NCI-H1417 (cell line): ENCODE results near the gene CD99.
"Not testable (repeated sequence)": the region's sequence is repeated elsewhere in the genome, so short reads cannot be mapped to it uniquely, and the experiment has no call there.

ENCODE experiments used
- DNase-seq, 3 experiments: peaks; one replicate each; lab custom pipeline; 2025; lab: John Stamatoyannopoulos, UW

The CD99 gene

GRCh38 chrX:2690856-2691542 is at the start of gene CD99:
Gene CD99, plus strand, starts transcription at chrX:2691295. Its CDS starts 66 bp downstream, at chrX:2691361.
- no peak for DNase-seq

GRCh38 chrX:2642146-2642545 is 48.9 kb upstream of the CD99 start:
- DNase-seq: no peak

GRCh38 chrX:2642791-2643190 is 48.3 kb upstream of the CD99 start:
- no peak for DNase-seq

GRCh38 chrX:2643880-2644279 is 47.2 kb upstream of the CD99 start:
- DNase-seq: no peak

- DNase-seq: no peak
Measured at GRCh38 chrX:2645563-2645962, 45.5 kb upstream of the CD99 start.

GRCh38 chrX:2647627-2648026 is 43.5 kb upstream of the CD99 start:
- no peak for DNase-seq

- DNase-seq: no peak
Measured at GRCh38 chrX:2650037-2650436, 41.1 kb upstream of the CD99 start.

- no peak for DNase-seq
Measured at GRCh38 chrX:2650865-2651264, 40.2 kb upstream of the CD99 start.

GRCh38 chrX:2652106-2652505 is 39.0 kb upstream of the CD99 start:
- DNase-seq: no peak

- no peak for DNase-seq
Measured at GRCh38 chrX:2654436-2655340, 36.4 kb upstream of the CD99 start.

GRCh38 chrX:2656257-2656836 is 34.7 kb upstream of the CD99 start:
- DNase-seq: no peak

- DNase-seq: no peak
Measured at GRCh38 chrX:2657532-2658113, 33.5 kb upstream of the CD99 start.

- no peak for DNase-seq
Measured at GRCh38 chrX:2658585-2659292, 32.4 kb upstream of the CD99 start.

GRCh38 chrX:2662586-2662985 is 28.5 kb upstream of the CD99 start:
- DNase-seq: no peak

GRCh38 chrX:2664502-2664901 is 26.6 kb upstream of the CD99 start:
- no peak for DNase-seq

- DNase-seq: no peak
Measured at GRCh38 chrX:2665387-2666304, 25.4 kb upstream of the CD99 start.

- no peak for DNase-seq
Measured at GRCh38 chrX:2666491-2666890, 24.6 kb upstream of the CD99 start.

GRCh38 chrX:2670978-2671377 is 20.1 kb upstream of the CD99 start:
- DNase-seq: no peak

- DNase-seq: no peak
Measured at GRCh38 chrX:2672084-2672483, 19.0 kb upstream of the CD99 start.

- DNase-seq: no peak
Measured at GRCh38 chrX:2673611-2674010, 17.5 kb upstream of the CD99 start.

- DNase-seq: not testable (repeated sequence)
Measured at GRCh38 chrX:2675657-2676200, 15.4 kb upstream of the CD99 start.
